ENCODE results near the gene RBM43. TPM values are rescaled to one million over a fixed set of nuclear protein-coding genes. Genes with fewer than 3 reads are reported as not detected.

Gene RBM43
- total RNA-seq, 1 experiment from 2014 or later: 1.9 TPM

DNA sequence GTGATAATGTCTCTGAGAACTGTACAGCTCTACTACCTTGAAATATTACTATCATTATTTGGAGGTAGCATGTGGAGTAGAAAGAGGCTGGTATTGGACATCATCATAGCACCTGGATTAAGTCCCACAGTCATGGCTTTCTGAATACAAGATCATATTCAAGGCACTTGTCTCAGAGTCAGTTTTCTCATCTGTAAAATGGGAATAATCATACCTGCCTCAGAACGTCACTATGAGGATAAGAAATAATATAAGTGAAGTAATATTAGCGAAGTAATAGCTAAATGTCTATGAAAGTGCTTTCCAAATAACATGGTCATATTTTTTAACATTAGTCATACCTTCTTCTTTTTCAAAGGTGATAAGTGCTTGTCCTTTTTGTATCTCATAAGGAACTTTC, 16.8 kb upstream of the RBM43 start:
- Histone ChIP-seq H3K9me3 (no peaks in the 10 kb centered on the region), H3K36me3 (peaks cover 3% of the 10 kb centered on the region; the same call in 1 of the 2 replicates), H3K27me3 (no peaks in the 10 kb centered on the region), H3K4me3 (no peak overlapping the region)
- DNase-seq: no peak

DNA sequence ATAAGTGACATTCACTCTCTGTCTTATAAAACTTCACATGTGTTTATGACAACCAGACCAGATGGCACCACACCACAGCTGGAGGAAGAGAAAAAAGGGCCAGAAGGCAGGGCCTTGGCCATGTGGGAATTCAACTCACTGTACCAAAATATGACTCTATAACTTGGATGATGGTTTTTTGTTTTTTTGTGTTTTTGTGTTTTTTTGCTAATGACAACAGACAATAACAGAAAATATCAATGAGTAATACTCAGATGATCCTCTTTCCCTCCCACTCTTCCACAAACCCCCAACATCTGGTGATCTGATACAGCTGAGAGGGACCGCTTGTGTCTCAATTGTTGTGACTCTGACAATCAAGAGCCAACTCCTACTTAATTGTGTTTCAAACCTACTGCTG, 15.4 kb upstream of the RBM43 start:
- peaks cover under 1% of the 10 kb centered on the region; the same call in 1 of the 2 replicates for H3K36me3 ChIP-seq
- no peaks in the 10 kb centered on the region for H3K27me3 ChIP-seq
- no peak for DNase-seq
- no peak overlapping the region for H3K4me3 ChIP-seq
- no peaks in the 10 kb centered on the region for H3K9me3 ChIP-seq

DNA sequence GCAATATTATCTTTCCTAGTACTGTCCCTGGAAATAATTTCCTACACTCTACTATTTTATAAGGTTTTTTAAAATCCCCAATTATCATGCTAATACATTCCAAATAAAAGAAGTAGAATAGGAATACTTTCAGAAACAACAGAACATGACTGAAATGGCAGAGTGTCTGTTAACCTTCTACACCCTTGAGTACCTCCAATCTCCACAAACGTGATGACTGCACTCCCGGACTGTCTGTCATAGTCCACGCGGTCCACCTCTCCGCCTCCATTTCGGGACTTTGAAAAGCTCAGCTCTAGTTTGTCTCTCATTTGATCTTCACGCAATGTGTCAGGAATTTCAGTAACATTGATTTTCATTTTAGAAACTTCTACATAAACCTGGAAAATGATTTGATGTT, 13.6 kb upstream of the RBM43 start:
- Histone ChIP-seq H3K27me3 (no peaks in the 10 kb centered on the region), H3K36me3 (no peaks in the 10 kb centered on the region), H3K9me3 (no peaks in the 10 kb centered on the region), H3K4me3 (no peak overlapping the region)
- DNase-seq: no peak

DNA sequence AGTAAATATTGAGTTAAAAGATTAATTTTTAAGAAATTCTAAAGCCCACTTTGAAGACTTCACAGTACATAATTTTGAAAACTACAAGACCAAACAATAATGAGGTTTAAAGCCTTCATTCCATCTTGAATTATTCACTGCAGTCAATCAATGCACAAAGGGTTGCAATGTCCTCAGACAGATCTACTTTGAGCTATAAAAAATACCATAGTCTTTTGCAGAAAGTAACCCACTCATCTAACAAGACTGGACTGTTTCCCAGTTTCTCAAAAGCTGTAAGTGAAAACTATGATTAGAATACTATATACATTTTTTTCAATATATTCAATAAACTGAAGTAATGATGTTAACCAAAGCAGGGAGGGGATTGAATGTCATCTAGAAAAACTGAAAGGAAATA, 10.2 kb upstream of the RBM43 start:
- no peak for DNase-seq
- no peaks in the 10 kb centered on the region for H3K27me3 ChIP-seq
- no peak overlapping the region for H3K4me3 ChIP-seq
- H3K9me3 ChIP-seq: peaks cover 4% of the 10 kb centered on the region
- no peaks in the 10 kb centered on the region; the same call in 1 of the 2 replicates for H3K36me3 ChIP-seq

DNA sequence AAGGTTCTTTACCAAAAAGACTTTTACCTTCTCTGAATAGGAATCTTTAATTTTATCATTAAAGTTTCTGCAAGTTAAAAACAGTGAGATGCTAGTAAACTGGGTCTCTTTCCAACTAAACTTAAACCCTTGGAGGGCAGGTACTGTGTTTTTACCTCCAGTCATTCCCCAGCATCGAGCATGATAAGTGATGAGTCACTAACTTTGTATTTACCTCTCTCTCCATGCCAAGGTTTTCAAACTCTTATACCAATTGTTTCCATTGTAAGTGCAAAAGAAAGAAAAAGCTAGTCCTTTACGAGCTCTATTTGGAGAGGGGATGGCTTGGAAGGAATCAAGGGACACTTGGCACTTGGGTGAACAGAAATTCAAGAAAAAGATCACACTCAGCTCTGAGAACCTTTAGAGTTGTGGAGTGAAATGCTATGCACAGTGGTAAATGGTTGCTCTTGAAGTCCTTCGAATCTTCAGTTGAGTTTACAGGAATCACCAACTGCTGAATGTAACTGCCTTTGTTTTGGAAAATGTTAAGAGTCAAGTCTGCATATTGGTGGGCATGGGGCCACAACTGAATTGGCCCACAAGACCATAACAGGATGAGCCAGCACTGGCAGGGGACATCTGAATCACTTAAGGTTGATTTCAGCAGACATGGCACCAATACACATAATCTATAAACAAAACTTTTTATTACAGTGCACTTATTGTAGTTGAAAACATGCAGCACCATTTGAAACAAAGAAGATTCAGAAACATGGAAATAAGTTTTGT, 8.3 kb upstream of the RBM43 start:
- H3K36me3 ChIP-seq: no peaks in the 10 kb centered on the region; the same call in 1 of the 2 replicates
- no peak overlapping the region for H3K4me3 ChIP-seq
- peak; percentile 45 for DNase-seq
- no peaks in the 10 kb centered on the region for H3K27me3 ChIP-seq
- H3K9me3 ChIP-seq: peaks cover 4% of the 10 kb centered on the region

DNA sequence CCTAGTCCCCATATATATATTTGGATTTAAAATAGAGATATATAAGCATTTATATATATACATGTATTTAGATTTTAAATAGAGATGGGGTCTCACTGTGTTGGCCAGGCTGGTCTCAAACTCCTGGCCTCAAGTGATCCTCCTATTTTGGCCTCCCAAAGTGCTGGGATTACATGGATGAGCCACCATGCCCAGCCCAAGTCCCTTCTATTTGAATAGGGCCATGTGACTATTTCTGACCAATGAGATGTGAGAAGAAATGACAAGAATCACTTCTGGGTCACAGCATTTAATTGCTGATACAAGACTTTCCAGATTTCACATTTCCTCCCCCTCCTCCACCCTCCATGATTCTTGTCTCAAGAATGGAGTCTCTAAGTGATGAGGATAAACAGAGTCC, 6.4 kb upstream of the RBM43 start:
- H3K9me3 ChIP-seq: peaks cover 4% of the 10 kb centered on the region
- no peaks in the 10 kb centered on the region for H3K27me3 ChIP-seq
- no peaks in the 10 kb centered on the region; the same call in 1 of the 2 replicates for H3K36me3 ChIP-seq
- DNase-seq: no peak
- H3K4me3 ChIP-seq: no peak overlapping the region

DNA sequence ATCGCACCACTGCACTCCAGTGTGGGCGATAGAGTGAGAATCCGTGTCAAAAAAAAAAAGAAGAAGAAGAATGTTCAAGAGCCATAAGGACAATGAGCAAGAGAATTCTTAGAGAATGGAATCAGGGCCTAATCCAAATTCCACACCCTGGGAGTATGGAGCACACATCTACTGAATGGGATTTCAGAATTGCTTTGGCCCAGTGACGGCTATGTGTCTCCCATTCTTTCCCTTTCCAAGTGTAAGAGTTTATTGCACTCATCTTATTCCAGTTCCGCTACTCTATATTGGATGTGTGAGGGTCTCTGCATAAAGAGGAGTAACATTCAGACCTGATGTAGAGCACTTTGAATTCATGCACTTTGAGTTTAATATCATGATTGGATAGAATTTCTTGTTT, 5.9 kb upstream of the RBM43 start:
- Histone ChIP-seq H3K36me3 (no peaks in the 10 kb centered on the region; the same call in 1 of the 2 replicates), H3K9me3 (peaks cover 4% of the 10 kb centered on the region), H3K27me3 (no peaks in the 10 kb centered on the region), H3K4me3 (no peak overlapping the region)
- DNase-seq: no peak

DNA sequence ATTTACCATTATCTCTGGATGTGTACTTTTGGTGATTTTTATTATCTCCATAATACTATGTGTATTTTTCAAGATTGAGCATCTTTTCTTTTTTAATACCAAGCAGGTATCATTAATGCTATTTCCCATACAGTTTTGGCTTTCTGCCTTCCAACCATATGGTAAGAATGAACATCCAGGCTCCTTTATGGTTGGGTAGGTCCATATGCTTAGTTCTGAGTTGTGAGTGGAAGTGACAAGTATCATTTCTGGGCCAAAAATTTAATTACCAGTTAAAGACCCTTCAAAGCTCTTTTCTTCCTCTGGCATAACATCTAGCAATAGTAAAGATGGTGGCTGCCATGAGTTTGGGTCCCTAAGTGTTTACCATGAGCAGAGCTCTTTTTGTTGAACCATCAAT, 4.3 kb upstream of the RBM43 start:
- Histone ChIP-seq H3K27me3 (no peaks in the 10 kb centered on the region), H3K9me3 (peaks cover 4% of the 10 kb centered on the region), H3K4me3 (no peak overlapping the region), H3K36me3 (no peaks in the 10 kb centered on the region; the same call in 1 of the 2 replicates)
- no peak for DNase-seq

DNA sequence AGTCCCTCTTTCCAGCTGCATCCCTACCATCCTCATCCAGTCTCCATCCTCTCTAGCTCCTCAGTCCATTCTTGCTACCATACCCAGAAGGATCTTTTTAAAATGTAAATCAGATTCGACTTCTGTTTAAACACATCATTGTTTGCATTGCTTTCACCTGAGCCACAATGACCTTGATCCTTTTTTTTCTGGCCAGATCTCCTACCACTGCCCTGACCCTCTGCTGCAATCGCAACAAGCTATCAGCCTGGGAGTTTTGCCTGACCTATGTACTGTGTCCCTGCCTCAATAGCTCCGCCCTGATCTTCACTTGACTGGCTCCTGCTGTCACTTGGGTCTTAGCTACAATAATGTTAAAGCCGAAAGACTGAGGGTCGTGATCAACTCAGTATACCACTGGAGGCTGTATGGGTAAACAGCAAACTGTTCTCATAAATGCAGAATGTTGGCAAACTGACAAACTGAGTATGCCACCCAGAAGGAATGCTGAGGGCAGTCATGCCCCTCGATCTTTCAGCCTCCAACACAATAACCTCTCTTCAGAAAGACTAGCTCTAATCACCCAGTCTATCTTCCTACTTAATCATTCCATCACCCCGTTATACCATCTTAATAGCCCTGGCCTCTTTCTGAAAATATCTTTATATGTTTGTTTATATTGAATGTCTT, 2.6 kb upstream of the RBM43 start:
- Histone ChIP-seq H3K27me3 (no peaks in the 10 kb centered on the region), H3K9me3 (peaks cover 4% of the 10 kb centered on the region), H3K4me3 (no peak overlapping the region), H3K36me3 (no peaks in the 10 kb centered on the region)
- no peak for DNase-seq

DNA sequence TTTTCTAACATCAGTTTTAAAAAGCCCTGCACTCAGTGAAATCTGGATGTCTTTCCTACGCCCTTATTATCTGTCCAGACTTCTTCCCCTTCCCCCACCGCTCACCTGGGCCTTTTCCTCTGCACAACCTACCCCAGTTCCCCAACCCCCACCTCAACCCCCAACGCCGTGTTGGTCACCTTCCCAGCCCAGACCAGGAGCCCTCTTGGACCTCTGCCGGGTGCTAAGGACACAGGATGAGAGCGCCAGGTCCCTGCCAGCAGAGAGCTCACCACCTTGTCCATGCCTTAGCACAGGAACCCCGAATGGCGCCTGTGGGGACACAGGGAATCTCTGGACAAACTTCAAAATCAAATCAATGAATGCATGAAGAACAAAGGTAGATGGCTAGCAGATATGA, 966 bp upstream of the RBM43 start:
- peaks cover 2% of the 10 kb centered on the region for H3K9me3 ChIP-seq
- no peak overlapping the region for H3K4me3 ChIP-seq
- no peak for DNase-seq
- no peaks in the 10 kb centered on the region for H3K27me3 ChIP-seq
- no peaks in the 10 kb centered on the region for H3K36me3 ChIP-seq

DNA sequence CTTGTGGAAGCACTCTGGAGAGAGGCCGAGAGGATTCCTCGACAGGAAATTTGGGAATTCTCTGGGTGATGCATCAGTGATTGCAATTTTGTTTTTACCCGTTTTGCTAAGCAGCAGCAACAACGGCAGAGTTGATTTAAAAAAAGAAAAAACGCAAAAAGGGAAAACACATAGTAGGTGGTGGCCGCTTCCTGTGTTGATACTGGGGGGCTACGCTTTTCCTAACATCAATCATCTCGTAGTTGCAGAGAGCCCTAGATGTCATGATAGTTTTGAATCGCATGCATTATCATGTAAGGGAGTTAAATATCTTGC, 271 bp upstream of the RBM43 start:
- no peaks in the 10 kb centered on the region for H3K9me3 ChIP-seq
- H3K4me3 ChIP-seq: peak overlapping the region; percentile 59
- no peak for DNase-seq
- no peaks in the 10 kb centered on the region for H3K36me3 ChIP-seq
- no peaks in the 10 kb centered on the region for H3K27me3 ChIP-seq

DNA sequence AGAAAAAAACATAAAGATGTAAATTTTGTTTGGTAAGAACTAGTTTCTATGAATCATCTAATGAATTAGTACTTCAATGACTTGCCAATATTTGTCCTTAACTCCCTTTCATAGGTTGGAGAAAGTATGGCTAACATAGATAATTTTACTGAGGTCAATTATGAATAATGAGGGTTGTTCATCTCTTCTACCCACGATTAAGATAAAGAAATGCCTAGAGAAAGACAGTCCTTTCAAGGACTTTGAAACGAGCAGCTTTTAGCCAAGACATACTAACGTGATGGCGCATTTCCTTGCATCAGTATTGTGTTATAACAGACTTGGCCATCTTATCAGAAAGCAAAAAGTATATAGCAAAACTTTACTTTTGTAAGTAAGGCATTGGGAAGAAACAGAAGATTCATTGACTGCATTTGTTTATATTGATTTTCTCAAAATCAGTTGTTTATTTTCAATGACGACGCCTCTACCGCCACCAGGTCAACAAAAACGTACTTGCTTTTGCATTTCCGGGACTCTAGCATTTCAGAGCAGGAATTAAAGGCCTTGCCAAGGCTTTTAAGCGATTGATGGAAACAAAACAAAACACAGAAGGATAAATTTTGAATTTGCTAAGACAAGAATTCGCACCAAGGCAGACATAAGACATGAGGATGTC, 961 bp downstream of the RBM43 start:
- Histone ChIP-seq H3K4me3 (peak overlapping the region; percentile 59), H3K27me3 (no peaks in the 10 kb centered on the region), H3K9me3 (no peaks in the 10 kb centered on the region), H3K36me3 (no peaks in the 10 kb centered on the region)
- DNase-seq: no peak

DNA sequence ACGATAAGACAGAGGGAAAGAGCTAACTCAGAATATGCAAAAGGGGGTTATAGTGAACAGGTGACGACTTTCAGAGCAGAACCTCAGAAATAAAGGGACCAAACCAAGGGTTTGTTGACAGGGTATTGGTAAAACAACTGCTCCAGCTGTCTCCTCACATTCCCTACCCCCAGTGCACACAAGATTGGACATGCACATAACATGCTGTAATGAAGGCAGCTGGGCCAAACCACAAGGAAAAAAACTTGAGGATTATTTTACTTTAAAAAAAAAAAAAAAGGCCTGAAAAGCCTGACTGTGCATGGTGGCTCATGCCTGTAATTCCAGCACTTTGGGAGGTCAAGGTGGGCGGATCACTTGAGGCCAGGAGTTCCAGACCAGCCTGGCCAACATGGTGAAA, 3.5 kb downstream of the RBM43 start:
- Histone ChIP-seq H3K27me3 (no peaks in the 10 kb centered on the region), H3K36me3 (peaks cover 2% of the 10 kb centered on the region; the same call in 1 of the 2 replicates), H3K9me3 (no peaks in the 10 kb centered on the region), H3K4me3 (no peak overlapping the region)
- DNase-seq: peak; percentile 68

DNA sequence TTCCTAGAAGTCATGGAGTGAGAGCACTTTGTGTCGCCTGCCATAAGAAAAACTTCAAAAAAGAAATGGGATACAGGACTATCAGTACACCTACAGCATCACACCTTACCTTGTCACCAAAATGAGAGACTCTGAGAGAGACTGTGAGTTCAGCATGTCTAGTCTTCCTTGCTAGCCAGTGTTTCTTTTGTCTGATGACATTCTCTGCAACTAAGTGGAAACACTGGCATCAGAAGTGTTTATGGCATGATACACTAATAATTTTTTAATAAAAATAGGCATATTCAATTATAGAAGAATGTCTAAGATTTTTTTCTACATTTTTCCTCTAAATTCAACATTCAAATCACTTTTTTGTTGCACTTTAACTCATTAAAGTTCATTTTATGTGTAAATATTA, 9.0 kb downstream of the RBM43 start:
- Histone ChIP-seq H3K27me3 (no peaks in the 10 kb centered on the region), H3K36me3 (peaks cover 18% of the 10 kb centered on the region), H3K4me3 (no peak overlapping the region), H3K9me3 (peaks cover 15% of the 10 kb centered on the region)
- DNase-seq: no peak

DNA sequence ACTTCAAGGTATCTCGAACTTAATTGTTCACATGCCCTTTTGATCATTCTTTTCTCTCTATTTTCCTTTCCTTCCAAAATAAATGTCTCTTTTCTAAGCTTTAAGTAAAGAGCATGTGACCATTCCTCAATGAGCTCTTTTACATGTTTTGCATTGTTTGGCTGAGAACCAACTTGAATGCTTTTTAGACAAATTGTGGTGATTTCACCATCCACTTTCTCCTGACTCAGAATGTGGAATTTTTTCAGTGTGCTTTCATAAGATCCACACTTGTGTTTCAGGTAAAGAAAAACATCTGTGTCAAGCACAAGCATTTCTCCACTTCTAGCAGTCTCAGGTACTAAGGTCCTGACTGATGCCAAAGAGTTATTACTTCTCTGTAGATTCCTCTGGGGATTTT, 10.7 kb downstream of the RBM43 start:
- Histone ChIP-seq H3K36me3 (peaks cover 18% of the 10 kb centered on the region), H3K4me3 (no peak overlapping the region), H3K27me3 (no peaks in the 10 kb centered on the region), H3K9me3 (peaks cover 15% of the 10 kb centered on the region)
- no peak for DNase-seq

DNA sequence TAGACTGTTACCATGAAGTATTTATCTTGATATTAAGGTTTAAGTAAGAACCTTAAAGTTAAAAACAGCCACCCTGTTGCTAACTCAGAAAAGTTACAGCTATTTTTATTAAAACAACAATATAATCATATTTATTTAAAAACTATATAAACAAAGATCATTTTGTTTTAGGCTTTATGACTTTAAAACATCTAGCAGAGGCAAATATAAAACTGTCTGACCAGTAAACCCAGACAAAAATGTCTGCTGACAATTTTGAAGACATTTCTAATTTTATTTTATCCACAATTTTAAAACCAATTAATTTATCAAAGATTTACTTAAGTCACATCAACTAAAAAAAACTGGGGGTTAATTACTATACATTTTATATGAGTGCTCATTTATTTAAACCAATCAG, 14.2 kb downstream of the RBM43 start:
- DNase-seq: no peak
- Histone ChIP-seq H3K36me3 (peaks cover 16% of the 10 kb centered on the region), H3K4me3 (no peak overlapping the region), H3K27me3 (no peaks in the 10 kb centered on the region), H3K9me3 (peaks cover 16% of the 10 kb centered on the region)

DNA sequence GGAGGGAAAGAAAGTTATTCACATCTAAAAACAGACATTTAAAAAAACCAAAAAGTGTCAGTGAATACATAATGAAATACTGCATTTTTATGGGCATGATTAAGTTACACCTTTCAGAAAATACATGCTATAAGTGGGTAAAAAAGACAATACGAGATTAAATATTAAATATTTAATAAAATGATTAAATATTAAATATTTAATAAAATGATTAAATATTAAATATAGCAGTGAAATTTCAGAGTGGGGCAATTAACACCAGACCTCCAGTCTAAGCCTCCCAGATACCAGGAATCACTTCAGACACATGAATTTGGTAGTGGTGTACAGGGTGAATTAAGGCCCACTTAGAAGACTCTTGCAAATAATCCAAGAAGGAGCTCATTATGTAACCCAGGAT, 15.5 kb downstream of the RBM43 start:
- DNase-seq: no peak
- H3K27me3 ChIP-seq: no peaks in the 10 kb centered on the region
- H3K9me3 ChIP-seq: peaks cover 16% of the 10 kb centered on the region
- H3K4me3 ChIP-seq: no peak overlapping the region
- H3K36me3 ChIP-seq: peaks cover 11% of the 10 kb centered on the region

DNA sequence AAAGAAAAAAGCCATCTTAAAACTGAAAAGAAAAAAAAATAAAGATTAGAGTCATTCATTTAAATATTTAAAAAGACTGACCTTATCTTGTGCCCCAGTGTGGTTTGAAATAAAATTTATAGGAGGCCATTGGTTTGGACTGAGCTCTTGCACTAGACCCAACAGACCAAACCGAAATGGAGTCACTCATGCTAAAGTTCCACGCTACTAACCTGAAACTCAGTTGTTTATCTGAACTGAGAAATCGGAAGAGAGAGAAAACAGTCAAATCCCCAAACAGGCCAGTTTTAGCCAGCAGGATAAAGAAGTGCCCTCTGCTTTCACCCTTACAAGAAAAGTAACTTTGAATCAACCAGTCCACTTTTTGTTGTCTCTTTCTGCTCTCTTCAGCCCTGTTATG, 18.2 kb downstream of the RBM43 start:
- no peak for DNase-seq
- H3K36me3 ChIP-seq: no peaks in the 10 kb centered on the region
- no peak overlapping the region for H3K4me3 ChIP-seq
- H3K27me3 ChIP-seq: no peaks in the 10 kb centered on the region
- peaks cover 4% of the 10 kb centered on the region for H3K9me3 ChIP-seq

Measured in MG63 (cell line).